NK-92 treated with Interleukin-12 subunit alpha and Interleukin-12 subunit beta, amount 100 ng/mL, for 24 hours (cell line): ENCODE data around the gene ZNF19.
"Not testable (repeated sequence)": the region's sequence is repeated elsewhere in the genome, so short reads cannot be mapped to it uniquely, and the experiment has no call there.

ENCODE experiments used
- DNase-seq: peaks from one replicate; lab custom pipeline; 2025; lab: John Stamatoyannopoulos, UW

ZNF19 gene

GRCh38 chr16:71489122-71489521, at the start of gene ZNF19:
Gene ZNF19, minus strand, starts transcription at chr16:71489324. Its CDS starts 7,210 bp downstream, at chr16:71482114.
- DNase-seq: no peak

- no peak for DNase-seq
Measured at GRCh38 chr16:71537643-71538042, 48.5 kb upstream of the ZNF19 start.

GRCh38 chr16:71536752-71537499, 47.8 kb upstream of the ZNF19 start:
- no peak for DNase-seq

DNA sequence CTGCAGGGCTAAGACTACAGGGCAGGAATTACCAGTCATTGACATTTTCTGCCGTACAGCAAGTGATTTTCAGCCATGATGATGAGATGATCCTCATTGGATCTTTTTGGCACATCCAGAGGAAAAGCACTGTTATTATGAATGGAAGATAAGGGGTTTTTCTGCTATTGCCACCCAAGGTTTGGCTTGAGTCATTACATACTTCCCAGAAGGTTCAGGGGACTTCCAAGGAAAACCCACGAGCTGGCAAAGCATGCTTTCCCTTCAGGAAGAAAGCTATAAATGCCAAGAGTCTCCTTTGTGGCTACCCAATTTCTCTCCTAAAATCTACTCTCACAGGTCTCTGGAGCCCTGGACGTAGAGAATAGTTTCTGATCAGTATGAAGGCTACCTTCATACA, 43.2 kb upstream of the ZNF19 start:
- DNase-seq: no peak

DNA sequence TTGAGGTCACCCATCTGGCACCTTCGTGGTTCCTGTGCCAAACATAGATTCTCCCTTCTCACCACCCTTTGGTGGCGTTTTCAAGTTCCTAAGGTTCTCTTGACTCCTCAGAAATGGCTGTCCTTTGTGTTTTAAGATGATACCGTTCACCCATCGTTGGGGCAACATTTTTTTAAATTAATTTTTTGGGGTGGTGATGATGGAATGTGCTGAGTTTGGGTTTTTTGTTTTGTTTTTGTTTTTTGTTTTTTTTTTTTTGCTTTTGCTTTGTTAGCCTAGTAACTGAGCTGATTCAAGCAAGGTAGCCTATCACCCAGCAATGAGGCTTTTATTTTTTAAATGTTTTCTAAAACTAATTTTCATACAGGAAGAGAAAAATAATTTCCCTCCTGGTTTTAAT, 39.7 kb upstream of the ZNF19 start:
- DNase-seq: no peak

GRCh38 chr16:71528257-71528656, 39.1 kb upstream of the ZNF19 start:
- no peak for DNase-seq

- no peak for DNase-seq
Measured at GRCh38 chr16:71526111-71526631, 37.0 kb upstream of the ZNF19 start, which contains the start of gene CHST4. Gene CHST4, plus strand, starts transcription at chr16:71526426. Its CDS starts 10,252 bp downstream, at chr16:71536678.

GRCh38 chr16:71524566-71525553, 35.7 kb upstream of the ZNF19 start:
- no peak for DNase-seq

GRCh38 chr16:71520550-71520949, 31.4 kb upstream of the ZNF19 start:
- no peak for DNase-seq

GRCh38 chr16:71515026-71515425, 25.9 kb upstream of the ZNF19 start:
- DNase-seq: no peak

- DNase-seq: no peak
Measured at GRCh38 chr16:71514476-71514875, 25.4 kb upstream of the ZNF19 start.

GRCh38 chr16:71513302-71513701, 24.2 kb upstream of the ZNF19 start:
- DNase-seq: no peak

GRCh38 chr16:71507061-71507460, 17.9 kb upstream of the ZNF19 start:
- DNase-seq: no peak

- no peak for DNase-seq
Measured at GRCh38 chr16:71504901-71505300, 15.8 kb upstream of the ZNF19 start.

DNA sequence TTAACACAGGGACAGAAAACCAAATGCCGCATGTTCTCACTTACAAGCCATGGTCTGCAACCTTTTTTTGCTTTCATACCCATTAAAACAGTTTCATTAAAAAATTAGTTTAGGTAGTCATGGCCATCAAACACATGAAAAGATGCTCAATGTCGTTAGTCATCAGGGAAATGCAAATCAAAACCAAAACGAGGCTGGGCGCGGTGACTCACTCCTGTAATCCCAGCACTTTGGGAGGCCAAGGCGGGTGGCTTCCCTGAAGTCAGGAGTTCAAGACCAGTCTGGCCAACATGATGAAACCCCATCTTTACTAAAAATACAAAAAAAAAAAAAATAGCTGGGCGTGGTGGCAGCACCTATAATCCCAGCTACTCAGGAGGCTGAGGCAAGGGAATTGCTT, 14.9 kb upstream of the ZNF19 start:
- DNase-seq: not testable (repeated sequence)

- DNase-seq: no peak
Measured at GRCh38 chr16:71501547-71501946, 12.4 kb upstream of the ZNF19 start.

DNA sequence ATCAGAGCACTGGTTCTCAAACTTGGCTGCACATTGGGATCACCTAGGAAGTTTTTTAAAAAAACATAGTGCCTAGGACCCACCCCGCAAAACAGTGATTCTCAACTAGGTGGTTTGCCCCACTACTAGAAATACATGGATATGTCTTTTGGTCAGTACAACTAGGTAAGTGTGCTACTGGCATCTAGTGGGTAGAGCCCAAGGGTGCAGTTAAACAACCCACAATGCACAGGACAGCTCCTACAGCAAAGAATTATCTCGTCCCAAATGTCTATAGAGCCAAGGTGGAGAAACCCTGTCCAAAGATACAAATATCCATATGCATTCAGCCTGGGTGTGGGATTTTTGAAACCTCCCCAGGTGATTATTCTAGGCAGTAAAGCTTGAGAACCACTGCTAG, 11.8 kb upstream of the ZNF19 start:
- no peak for DNase-seq

DNA sequence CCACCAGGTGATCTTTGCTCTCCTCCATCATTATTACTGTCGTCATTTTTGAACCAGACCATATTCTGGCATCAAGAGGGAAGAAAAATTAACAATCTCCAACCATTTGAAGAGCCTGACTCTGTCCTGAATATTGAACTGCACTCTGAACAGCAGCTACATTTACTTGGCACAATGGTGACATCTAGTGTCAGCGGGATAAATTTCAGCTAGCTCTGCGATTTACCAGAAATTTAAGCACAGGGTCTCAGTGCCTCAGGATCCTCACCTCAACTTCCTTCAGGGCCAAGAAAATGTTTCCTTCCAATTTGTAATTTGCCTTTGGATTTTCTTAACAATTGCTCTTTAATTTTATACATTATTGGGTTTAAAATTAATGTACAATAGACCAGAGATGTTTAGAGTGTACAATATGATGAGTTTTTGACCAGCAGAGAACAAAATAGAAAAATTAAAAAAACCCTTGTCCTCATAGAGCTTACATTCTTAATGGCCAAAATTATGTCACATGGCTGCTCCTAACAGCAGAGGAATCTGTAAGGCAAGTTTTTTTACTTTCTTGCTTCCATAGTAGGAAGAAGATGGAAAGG, 10.7 kb upstream of the ZNF19 start:
- DNase-seq: no peak

GRCh38 chr16:71498031-71498430, 8.9 kb upstream of the ZNF19 start:
- DNase-seq: no peak

GRCh38 chr16:71493213-71493612, 4.1 kb upstream of the ZNF19 start:
- no peak for DNase-seq

GRCh38 chr16:71492786-71493185, 3.7 kb upstream of the ZNF19 start:
- no peak for DNase-seq

DNA sequence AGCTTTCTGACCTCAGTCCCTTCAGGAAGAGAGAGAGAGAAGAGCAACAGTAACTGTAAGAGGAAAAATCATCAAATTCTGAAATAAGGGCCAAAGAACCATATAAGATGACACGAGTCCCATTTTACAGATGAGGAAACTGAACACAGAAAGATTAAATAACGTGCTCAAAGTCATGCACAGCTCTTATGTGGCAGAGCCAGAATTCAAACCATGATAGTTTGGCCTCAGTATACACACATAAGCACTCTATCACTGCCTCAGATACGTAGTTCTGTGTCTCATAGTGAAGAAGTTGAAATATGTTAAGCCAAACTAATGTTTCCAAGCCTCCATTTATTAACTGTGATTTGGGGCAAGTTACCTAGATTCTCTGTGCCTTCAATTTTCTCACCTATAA, 1.9 kb upstream of the ZNF19 start:
- no peak for DNase-seq
